ENCODE results near the gene NFE2L3.

- no peak for TF ChIP-seq CTCF (IDR thresholded peaks at IDR 0.05)
- TF ChIP-seq EZH2 (IDR thresholded peaks at IDR 0.05; ENCODE audit: borderline replicate concordance, insufficient read depth, low read depth, low read length, poor library complexity, severe bottlenecking): no peak
Measured at GRCh38 chr7:26105236-26105635, 46.8 kb upstream of the NFE2L3 start.
